Upper lobe of left lung (tissue), 4 donors: Measurements from ENCODE around the gene OGFOD2.

ENCODE experiments used
- CTCF ChIP-seq, 6 experiments: fragments of 450-650 bp in 4 of 6; fragments of 200-600 bp in 2 of 6; sonication (generic) in 2 of 6; IDR thresholded peaks; one replicate each; pipeline ENCODE4 v1.5.1; 2016 to 2019; ENCODE audit warnings: antibody characterized with exemption in 6 of 6
- EP300 ChIP-seq, 4 donors: sonication (generic); formaldehyde crosslinking; IDR thresholded peaks; one replicate each; pipeline ENCODE4 v1.5.1; 2017; ENCODE audit warnings: antibody characterized with exemption in 4 of 4, control low read depth in 2 of 4
- POLR2A ChIP-seq, 4 donors: fragments of 450-650 bp; IDR thresholded peaks; one replicate each; pipeline ENCODE4 v1.5.1; 2016 to 2017; ENCODE audit warnings: antibody characterized with exemption in 4 of 4, mild to moderate bottlenecking in 2 of 4
- POLR2AphosphoS5 ChIP-seq, 2 donors: sonication (generic); formaldehyde crosslinking; IDR thresholded peaks; one replicate each; pipeline ENCODE4 v1.5.1; 2017; ENCODE audit warnings: antibody characterized with exemption in 2 of 2

DNA sequence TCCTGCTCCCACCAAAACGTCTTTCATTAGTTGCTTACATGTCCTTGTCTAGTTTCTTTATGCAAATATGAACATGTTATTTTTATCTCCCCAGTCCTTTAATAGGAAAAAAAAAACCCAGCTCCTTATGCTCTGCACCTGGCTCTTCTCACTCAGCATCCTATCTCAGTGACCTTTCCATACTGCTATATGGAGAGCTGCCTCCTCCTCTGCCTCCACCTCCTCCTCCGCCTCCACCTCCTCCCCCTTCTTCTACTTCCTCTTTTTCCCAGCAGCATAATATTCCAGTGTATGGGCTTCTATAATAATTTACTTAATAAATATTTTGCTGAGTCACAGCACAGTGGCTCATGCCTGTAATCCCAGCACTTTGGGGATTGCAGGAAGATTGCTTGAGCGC, 40.3 kb upstream of the OGFOD2 start:
- TF ChIP-seq CTCF (IDR thresholded peaks at IDR 0.05) (no peak), POLR2A (IDR thresholded peaks at IDR 0.05) (no peak), POLR2AphosphoS5 (IDR thresholded peaks at IDR 0.05) (no peak), EP300 (IDR thresholded peaks at IDR 0.05) (no peak)
